GOT3 (cell line): ENCODE data around the gene ORC6.

ENCODE experiments used
- DNase-seq: peaks from one replicate; lab custom pipeline; 2025; ENCODE audit warnings: mixed read lengths; lab: John Stamatoyannopoulos, UW

ORC6 gene

DNA sequence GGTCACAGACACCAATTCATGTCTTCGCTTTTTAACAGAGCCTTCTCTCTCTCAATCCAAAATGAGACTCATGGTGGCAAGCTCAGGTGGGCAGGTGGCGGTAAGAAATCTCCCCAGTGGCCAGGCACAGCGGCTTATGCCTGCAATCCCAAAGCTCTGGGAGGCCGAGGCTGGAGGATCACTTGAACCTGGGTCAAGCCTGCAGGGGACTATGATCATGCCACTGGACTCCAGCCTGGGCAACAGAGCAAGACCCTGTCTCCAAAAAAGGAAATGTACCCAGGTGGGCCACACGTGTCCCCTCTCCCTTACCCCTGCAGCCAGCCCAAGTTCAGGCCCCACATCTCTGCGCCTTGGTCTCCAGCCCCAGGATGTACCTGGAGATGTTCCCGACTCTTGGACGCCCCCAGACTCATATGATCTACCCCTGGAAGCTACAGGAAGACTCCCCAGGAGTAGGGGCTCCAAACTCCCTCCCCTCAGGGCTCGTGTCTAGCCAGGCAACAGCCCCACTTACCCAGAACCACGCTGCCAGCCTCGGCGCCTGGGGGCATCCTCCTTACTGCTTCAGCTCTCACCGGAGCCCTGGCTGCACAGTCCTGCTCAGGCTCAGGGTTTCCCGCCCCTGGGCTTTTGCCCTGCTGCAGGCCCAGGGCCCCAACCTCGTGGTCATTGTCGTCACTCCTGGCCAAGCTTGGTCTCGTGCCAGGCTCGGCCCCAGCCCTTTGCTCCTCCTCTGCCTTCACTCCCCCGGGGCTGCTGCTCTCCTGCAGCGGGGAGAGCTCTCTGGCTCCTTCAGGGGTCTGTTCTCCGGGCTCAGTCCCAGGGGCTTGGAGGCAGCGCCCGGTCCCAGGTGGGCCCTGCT is 42.5 kb downstream of the ORC6 start:
- DNase-seq = no peak

DNA sequence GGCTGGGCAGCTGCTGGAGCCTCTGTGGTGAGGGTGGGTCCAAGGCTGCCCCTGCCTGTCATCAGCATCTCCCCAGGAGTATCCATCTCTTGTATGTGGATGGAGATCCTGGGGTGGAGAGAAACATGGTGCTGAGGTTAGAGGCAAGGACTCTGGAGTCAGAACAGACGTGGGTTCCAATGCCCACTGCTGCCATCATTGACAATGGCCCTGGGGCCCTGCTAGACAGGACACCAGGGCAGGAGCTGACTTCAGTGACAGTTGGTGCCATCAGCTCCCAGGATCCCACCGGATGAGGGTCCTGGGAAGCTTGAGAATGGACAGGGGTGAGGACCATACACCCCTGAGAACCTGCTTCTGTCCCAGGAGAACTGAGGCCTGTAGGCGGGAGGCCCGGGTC is 43.1 kb downstream of the ORC6 start:
- no peak for DNase-seq

DNA sequence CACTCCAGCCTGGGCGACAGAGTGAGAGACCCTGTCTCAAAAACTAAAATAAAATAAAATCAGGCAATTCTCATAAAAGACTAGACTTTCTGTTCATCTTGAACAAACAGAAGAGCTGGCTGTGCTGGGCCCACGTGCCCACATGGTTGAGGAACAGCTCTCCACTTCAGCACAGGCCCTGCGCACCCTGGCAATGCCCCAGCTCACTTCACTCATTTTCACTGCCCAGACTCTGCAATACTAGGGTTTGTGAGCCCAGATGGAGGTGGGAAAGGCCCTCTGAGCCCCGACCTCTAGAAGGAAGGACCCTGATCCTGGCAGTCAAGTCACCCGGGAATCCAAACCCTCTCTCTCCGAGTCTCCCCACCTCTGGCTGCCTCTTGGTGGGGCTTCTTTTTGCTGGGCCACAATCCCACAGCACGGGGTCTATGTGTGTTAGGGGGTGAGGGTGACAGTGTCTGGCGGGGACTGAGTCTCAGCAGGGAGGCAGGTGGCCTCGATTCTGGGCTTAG is 43.9 kb downstream of the ORC6 start:
- no peak for DNase-seq

GRCh38 chr16:46736695-46737094 is 47.2 kb downstream of the ORC6 start:
- no peak for DNase-seq

DNA sequence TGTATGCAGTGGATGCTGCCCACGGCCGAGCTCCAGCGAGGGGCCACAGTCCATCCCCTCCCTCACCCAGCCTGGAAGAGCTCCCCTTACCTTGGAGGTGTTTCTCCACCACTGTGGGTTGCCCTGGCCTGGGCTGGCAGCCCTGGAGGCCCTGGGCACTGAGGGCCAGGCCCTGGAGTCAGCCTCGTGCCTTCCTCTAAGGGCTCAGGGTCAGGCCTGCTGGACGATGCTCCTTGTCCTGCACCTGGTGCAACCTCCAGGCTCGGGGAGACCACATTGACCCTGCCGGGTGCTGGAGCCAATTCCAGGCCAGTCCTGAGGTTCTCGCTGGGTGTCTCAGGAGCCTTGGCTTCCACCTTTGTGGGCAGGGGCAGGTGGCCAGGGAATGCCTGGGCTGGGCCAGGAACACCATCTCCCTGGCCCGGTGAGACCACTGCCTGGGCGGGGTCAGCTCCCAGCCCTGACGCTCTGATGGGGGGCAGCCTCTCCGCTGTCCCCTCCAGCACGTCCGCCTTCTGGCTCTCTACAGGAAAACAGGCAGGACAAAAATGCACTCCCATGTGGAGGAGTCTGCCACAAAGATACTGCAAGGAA is 48.3 kb downstream of the ORC6 start:
- DNase-seq = no peak

GRCh38 chr16:46739934-46740333 is 50.5 kb downstream of the ORC6 start:
- no peak for DNase-seq

DNA sequence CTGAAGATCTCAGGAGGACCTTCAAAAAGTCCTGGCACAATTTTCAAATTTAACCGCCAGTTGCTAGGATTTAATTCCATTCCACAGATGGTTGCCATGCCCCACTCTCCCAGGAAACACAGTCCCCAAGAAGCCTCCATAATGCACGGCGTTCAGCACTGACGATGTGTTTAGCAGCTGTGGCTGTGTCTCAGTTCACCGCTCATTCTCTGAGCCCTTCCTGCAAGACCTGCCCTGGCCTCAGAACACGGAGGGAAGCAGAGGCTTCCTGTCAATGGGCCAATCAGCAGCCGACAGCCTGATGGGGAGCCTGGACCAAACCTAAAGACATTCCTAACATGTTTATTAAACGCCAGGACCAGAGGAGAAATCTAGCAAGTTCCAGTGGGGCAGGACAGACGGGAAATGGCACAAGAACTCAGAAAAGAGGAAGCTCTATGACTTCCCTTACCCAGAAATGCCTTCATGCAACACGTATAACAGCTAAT is 53.8 kb downstream of the ORC6 start:
- DNase-seq = no peak

DNA sequence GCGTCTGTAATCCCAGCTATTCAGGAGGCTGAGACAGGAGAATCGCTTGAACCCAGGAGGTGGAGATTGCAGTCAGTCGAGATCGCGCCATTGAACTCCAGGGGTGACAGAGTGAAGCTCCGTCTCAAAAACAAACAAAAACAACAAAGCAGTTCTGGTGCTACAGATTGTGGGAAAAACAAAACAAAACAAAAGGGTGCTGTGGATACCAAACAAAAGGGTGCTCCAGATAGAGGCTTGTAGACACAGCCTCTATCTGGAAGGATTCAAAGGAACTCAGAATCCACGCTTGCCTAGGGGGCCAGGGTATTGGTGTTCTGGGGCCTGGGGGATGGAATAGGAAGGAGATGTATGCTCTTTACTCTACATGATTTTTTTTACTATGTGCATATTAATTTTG is 56.2 kb downstream of the ORC6 start:
- DNase-seq = no peak

DNA sequence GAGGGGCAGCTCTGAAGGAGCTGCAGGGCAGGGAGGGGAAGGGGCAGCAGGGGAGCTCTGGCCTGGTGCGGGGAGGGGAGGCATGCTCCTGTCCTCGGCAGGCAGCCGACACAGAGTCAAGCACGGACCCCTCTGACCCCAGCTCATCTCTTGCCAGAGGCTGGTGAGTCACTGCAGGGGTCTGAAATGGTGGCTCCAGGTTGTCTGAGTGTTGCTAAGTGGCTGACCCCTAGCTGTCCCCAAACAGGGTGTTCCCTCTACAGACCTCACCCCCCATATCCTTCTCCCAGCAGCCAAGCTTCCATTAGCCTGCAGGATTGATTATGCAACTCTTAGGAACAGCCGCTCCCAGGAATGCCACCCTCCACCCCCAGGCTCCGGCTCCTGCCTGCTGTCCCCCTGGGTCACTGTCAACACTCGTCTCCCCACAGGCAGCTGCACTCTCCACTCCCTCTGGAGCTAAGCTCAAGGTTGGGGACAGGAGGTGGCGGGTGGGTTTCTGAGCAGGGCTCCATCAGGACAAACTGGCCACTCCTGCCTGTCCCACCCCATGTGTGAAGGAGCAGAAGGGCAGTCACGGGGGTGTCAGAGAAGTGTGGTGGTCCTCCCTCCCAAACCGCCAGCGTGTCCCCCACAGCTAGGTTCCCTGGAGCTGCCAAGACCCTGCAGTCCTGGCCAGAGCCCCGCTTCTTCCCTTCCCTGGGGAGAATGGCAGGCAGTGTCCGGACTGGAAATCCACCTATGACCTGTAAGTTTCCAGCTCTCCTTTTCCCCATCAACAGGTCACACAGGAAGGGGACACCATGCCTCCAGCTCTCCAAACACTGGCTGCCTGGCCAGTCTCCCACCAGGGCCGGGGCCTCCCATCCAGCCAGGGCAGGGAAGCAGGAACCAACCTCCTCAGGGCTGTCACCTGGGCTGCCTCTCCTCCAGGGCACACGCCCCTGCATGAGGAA is 57.6 kb downstream of the ORC6 start:
- no peak for DNase-seq
